Transverse colon (tissue), 4 donors: Measurements from ENCODE around the gene PPME1.

Source experiments
- EP300 ChIP-seq: sonication (generic); formaldehyde crosslinking; IDR thresholded peaks from one replicate; pipeline ENCODE4 v1.6.1; 2017; ENCODE audit warnings: antibody characterized with exemption, low read depth
- POLR2A ChIP-seq: fragments of 450-650 bp; IDR thresholded peaks from one replicate; pipeline ENCODE4 v1.6.1; 2016; ENCODE audit warnings: antibody characterized with exemption, mild to moderate bottlenecking, moderate library complexity
- POLR2AphosphoS5 ChIP-seq, 3 donors: sonication (generic); formaldehyde crosslinking; IDR thresholded peaks; one replicate each; pipeline ENCODE4 v1.6.1; 2016; ENCODE audit warnings: antibody characterized with exemption in 3 of 3
- TF ChIP-seq, protein P1 (sequence below), 5 experiments: fragments of 200-600 bp in 3 of 5; fragments of 450-650 bp in 2 of 5; sonication (generic) in 3 of 5; IDR thresholded peaks; 1 replicate in 2 of 5; 2 replicates in 3 of 5; pipeline ENCODE4 v1.5.1; 2016 to 2017; ENCODE audit warnings: antibody characterized with exemption in 5 of 5, inconsistent platforms in 3 of 5, mild to moderate bottlenecking in 2 of 5, moderate library complexity in 1 of 5

DNA sequence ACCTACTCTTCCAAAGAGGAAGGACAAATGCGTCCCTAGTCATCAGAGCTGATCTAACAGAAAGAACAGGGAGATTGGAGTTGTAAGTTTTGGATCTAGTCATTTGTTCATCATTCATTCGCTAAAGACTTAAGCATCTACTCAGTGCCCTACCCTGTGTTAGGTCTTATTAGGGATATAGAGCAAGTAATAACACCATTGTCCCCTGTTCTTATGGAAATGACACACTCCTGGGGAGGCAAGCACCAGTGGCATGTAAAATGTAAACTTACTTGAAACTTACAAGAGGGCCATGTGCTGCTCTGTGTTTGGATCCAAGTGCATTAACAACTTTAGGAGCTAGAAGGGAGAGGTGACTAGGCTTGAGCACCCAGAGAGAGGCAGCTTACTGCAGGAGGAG, 78.4 kb downstream of the PPME1 start:
- TF ChIP-seq, protein P1, sequence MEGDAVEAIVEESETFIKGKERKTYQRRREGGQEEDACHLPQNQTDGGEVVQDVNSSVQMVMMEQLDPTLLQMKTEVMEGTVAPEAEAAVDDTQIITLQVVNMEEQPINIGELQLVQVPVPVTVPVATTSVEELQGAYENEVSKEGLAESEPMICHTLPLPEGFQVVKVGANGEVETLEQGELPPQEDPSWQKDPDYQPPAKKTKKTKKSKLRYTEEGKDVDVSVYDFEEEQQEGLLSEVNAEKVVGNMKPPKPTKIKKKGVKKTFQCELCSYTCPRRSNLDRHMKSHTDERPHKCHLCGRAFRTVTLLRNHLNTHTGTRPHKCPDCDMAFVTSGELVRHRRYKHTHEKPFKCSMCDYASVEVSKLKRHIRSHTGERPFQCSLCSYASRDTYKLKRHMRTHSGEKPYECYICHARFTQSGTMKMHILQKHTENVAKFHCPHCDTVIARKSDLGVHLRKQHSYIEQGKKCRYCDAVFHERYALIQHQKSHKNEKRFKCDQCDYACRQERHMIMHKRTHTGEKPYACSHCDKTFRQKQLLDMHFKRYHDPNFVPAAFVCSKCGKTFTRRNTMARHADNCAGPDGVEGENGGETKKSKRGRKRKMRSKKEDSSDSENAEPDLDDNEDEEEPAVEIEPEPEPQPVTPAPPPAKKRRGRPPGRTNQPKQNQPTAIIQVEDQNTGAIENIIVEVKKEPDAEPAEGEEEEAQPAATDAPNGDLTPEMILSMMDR (IDR thresholded peaks at IDR 0.05): no peak
- TF ChIP-seq POLR2AphosphoS5 (IDR thresholded peaks at IDR 0.05) (no peak), POLR2A (no peak), EP300 (no peak)
